Measurements from ENCODE around the gene PTGDS. TPM values are rescaled to one million over a fixed set of nuclear protein-coding genes. Genes with fewer than 3 reads are reported as not detected.
A peak's percentile ranks its signal among the peaks of the same experiment; 100 is the strongest.

PTGDS gene
- total and polyA plus RNA-seq, 9 of the 15 experiments (the other 6 are each of a cell fraction or from before 2014, with no cell fraction given), result 0.46 to 7.1 (median 2.0) TPM

- Histone ChIP-seq H3K27ac (ENCODE audit: extremely low read depth, low read depth, low read length) (no peak overlapping the region), H3K9me1 (ENCODE audit: control insufficient read depth, insufficient read depth, low read length) (no peaks in the 10 kb centered on the region), H3K4me3 (no peak overlapping the region), H3K9me3 (replicated peaks; ENCODE audit: control insufficient read depth, insufficient read depth, low read depth, low read length) (no peaks in the 10 kb centered on the region), H3K27me3 (ENCODE audit: control insufficient read depth in 2 of 2, insufficient read depth in 2 of 2, low read length in 2 of 2) (no peaks in the 10 kb centered on the region), H4K20me1 (replicated peaks; ENCODE audit: control insufficient read depth, insufficient read depth, low read length) (no peaks in the 10 kb centered on the region), H3K4me2 (ENCODE audit: insufficient read depth, low read length) (no peak overlapping the region), H2AFZ (ENCODE audit: low read depth, low read length) (no peak overlapping the region), H3K9ac (ENCODE audit: insufficient read depth in 1 of 2, low read depth in 2 of 2, low read length in 2 of 2) (peak overlapping the region in 1 of 2 experiments; percentile 58; a peak in 2 of 4 replicates), H3K36me3 (ENCODE audit: control insufficient read depth, insufficient read depth, low read length) (no peaks in the 10 kb centered on the region), H3K4me1 (replicated peaks in 1 of 2; ENCODE audit: control insufficient read depth in 2 of 2, insufficient read depth in 2 of 2, low read length in 2 of 2) (peaks cover 16 to 76% of the 10 kb centered on the region in 2 experiments; a peak in 4 of 5 replicates), H3K79me2 (ENCODE audit: control insufficient read depth, insufficient read depth, low read length) (no peaks in the 10 kb centered on the region)
- POLR2A ChIA-PET, result interaction anchor here (0.7 kb wide), 1 partner anchor 30 kb away, joined by 3 read pairs; no protein-coding TSS in a partner anchor
- intact Hi-C loops (cut with micrococcal nuclease), result no loop called here
- no peak for ATAC-seq
- CTCF ChIA-PET (ENCODE audit: low intra/inter-chr PET ratio), result no interaction called here
- in situ Hi-C loops (cut with MboI), result no loop called here
- DNase-seq (ENCODE audit: extremely low read depth in 1 of 4, low spot score in 3 of 4), result no peak
- BruUV-seq (replicated peaks), result no TSS peak
- WGBS (ENCODE audit: insufficient coverage, low coverage, missing lambda C conversion rate), result 76% methylated on average over 17 of the region's 17 CpGs
- no peak for FAIRE-seq
- TF ChIP-seq TAL1 (IDR thresholded peaks at IDR 0.05), result no peak
- TF ChIP-seq ZNF311 (CRISPR knock-in tag; IDR thresholded peaks at IDR 0.05), result no peak
- TF ChIP-seq HMGXB4 (CRISPR knock-in tag; IDR thresholded peaks at IDR 0.05), result no peak
- TF ChIP-seq CEBPG (CRISPR knock-in tag; IDR thresholded peaks at IDR 0.05), result no peak
- no peak for TF ChIP-seq CEBPG (tag; conservative IDR thresholded peaks at IDR 0.05 in 1 of 2, IDR thresholded peaks at IDR 0.05 in 1 of 2)
- TF ChIP-seq MBD1 (CRISPR knock-in tag; IDR thresholded peaks at IDR 0.05), result no peak
- no peak for TF ChIP-seq ZNF75A (CRISPR knock-in tag; IDR thresholded peaks at IDR 0.05)
- TF ChIP-seq CHD1 (IDR thresholded peaks at IDR 0.05; ENCODE audit: low read length), result no peak
- no peak for TF ChIP-seq TRIM25 (IDR thresholded peaks at IDR 0.05; ENCODE audit: borderline replicate concordance)
- no peak for TF ChIP-seq EWSR1 (IDR thresholded peaks at IDR 0.05; ENCODE audit: borderline replicate concordance, low read depth, partially characterized antibody)
- no peak for TF ChIP-seq MXI1 (IDR thresholded peaks at IDR 0.05; ENCODE audit: low read depth, low read length)
- TF ChIP-seq BMI1 (IDR thresholded peaks at IDR 0.05; ENCODE audit: low read length), result no peak
- TF ChIP-seq CCNT2 (IDR thresholded peaks at IDR 0.05; ENCODE audit: borderline replicate concordance, extremely low read depth, insufficient read length, low read depth, low read length), result no peak
- no peak for TF ChIP-seq BRF2 (IDR thresholded peaks at IDR 0.05; ENCODE audit: borderline replicate concordance, insufficient read depth, insufficient read length)
- TF ChIP-seq KLF1 (tag; IDR thresholded peaks at IDR 0.05), result no peak
These were observed 8.2 kb upstream of the PTGDS start for GRCh38 chr9:136969150-136969549.
